GM23338 (cell line): Measurements from ENCODE around the gene CD63. TPM values are rescaled to one million over a fixed set of nuclear protein-coding genes. Genes with fewer than 3 reads are reported as not detected.
A peak's percentile ranks its signal among the peaks of the same experiment; 100 is the strongest.

Experiments used
- ATAC-seq: fragments of 200-7000 bp; cut with Tn5 transposase; 3 replicates; pipeline ENCODE4 v1.9.1; 2020
- DNase-seq: peaks from one replicate; pipeline ENCODE4 v3.0.0-alpha.2; 2015; ENCODE audit warnings: low spot score
- H2AFZ ChIP-seq: fragments of 200-600 bp; sonication (generic); 2 replicates; pipeline ENCODE4 v1.8.0; 2016; ENCODE audit warnings: antibody characterized with exemption, mild to moderate bottlenecking, moderate library complexity
- H3F3A ChIP-seq: fragments of 200-600 bp; sonication (generic); replicated peaks from 2 replicates; pipeline ENCODE4 v1.8.0; 2017; ENCODE audit warnings: antibody characterized with exemption, mixed run types, low read depth
- H3K27ac ChIP-seq: fragments of 200-600 bp; sonication (generic); 2 replicates; pipeline ENCODE4 v1.6.1; 2016; ENCODE audit warnings: low read depth
- H3K27me3 ChIP-seq: fragments of 200-600 bp; sonication (generic); 2 replicates; pipeline ENCODE4 v1.8.0; 2016; ENCODE audit warnings: mild to moderate bottlenecking, mixed run types, moderate library complexity; ENCODE audit not compliant: insufficient read depth
- H3K36me3 ChIP-seq: fragments of 200-600 bp; sonication (generic); 2 replicates; pipeline ENCODE4 v1.8.0; 2016; ENCODE audit warnings: mild to moderate bottlenecking; ENCODE audit not compliant: insufficient read depth
- H3K4me1 ChIP-seq: fragments of 200-600 bp; sonication (generic); 2 replicates; pipeline ENCODE4 v1.8.0; 2016; ENCODE audit warnings: mild to moderate bottlenecking, moderate library complexity; ENCODE audit not compliant: insufficient read depth
- H3K4me2 ChIP-seq: fragments of 200-600 bp; sonication (generic); 2 replicates; pipeline ENCODE4 v1.7.1; 2017; ENCODE audit warnings: mixed run types
- H3K4me3 ChIP-seq: fragments of 200-600 bp; sonication (generic); 2 replicates; pipeline ENCODE4 v1.6.1; 2016; ENCODE audit warnings: mixed run types
- H3K79me2 ChIP-seq: fragments of 200-600 bp; sonication (generic); replicated peaks from 2 replicates; pipeline ENCODE4 v1.8.0; 2017; ENCODE audit warnings: mild to moderate bottlenecking; ENCODE audit not compliant: insufficient read depth
- H3K9me2 ChIP-seq: fragments of 200-600 bp; sonication (generic); 2 replicates; pipeline ENCODE4 v1.8.0; 2017; ENCODE audit not compliant: insufficient read depth
- H4K20me1 ChIP-seq: fragments of 200-600 bp; sonication (generic); replicated peaks from 2 replicates; pipeline ENCODE4 v1.8.0; 2017; ENCODE audit warnings: mild to moderate bottlenecking; ENCODE audit not compliant: insufficient read depth
- H3K27ac Mint-ChIP-seq: 2 replicates; pipeline ENCODE4 v1.8.0; 2020; ENCODE audit warnings: inconsistent platforms, mild to moderate bottlenecking, moderate library complexity, mixed read lengths
- H3K27me3 Mint-ChIP-seq: 3 replicates; pipeline ENCODE4 v1.8.0; 2022; ENCODE audit warnings: low read depth, mild to moderate bottlenecking, moderate library complexity, mixed read lengths, inconsistent platforms; ENCODE audit not compliant: insufficient read depth, poor library complexity
- H3K36me3 Mint-ChIP-seq: 3 replicates; pipeline ENCODE4 v1.8.0; 2021; ENCODE audit warnings: low read depth, mild to moderate bottlenecking, inconsistent platforms, moderate library complexity, mixed read lengths
- H3K4me1 Mint-ChIP-seq: 3 replicates; pipeline ENCODE4 v1.8.0; 2020; ENCODE audit warnings: mild to moderate bottlenecking, inconsistent platforms, mixed read lengths
- H3K4me3 Mint-ChIP-seq: 3 replicates; pipeline ENCODE4 v1.8.0; 2021; ENCODE audit warnings: moderate library complexity, mild to moderate bottlenecking, inconsistent platforms, mixed read lengths
- H3K9me3 Mint-ChIP-seq: 3 replicates; pipeline ENCODE4 v1.8.0; 2020; ENCODE audit warnings: moderate library complexity, mild to moderate bottlenecking, inconsistent platforms, mixed read lengths
- CREB1 ChIP-seq: fragments of 250-450 bp; sonication (Bioruptor Pico); IDR thresholded peaks from 2 replicates; pipeline ENCODE4 v1.5.0; 2020; ENCODE audit warnings: low read depth, mild to moderate bottlenecking, moderate library complexity
- EZH2 ChIP-seq: fragments of 200-600 bp; sonication (generic); IDR thresholded peaks from one replicate; pipeline ENCODE4 v1.8.0; 2017; ENCODE audit warnings: antibody characterized with exemption, mild to moderate bottlenecking, low read depth; ENCODE audit not compliant: unreplicated experiment
- EZH2phosphoT487 ChIP-seq: fragments of 200-600 bp; sonication (generic); IDR thresholded peaks from one replicate; pipeline ENCODE4 v1.8.1; 2018; ENCODE audit warnings: antibody characterized with exemption; ENCODE audit not compliant: unreplicated experiment
- JUNB ChIP-seq: IDR thresholded peaks from one replicate; pipeline ENCODE4 v1.6.1; 2016; ENCODE audit warnings: antibody characterized with exemption; ENCODE audit not compliant: unreplicated experiment
- NANOG ChIP-seq: IDR thresholded peaks from 2 replicates; pipeline ENCODE4 v1.6.1; 2016; ENCODE audit warnings: antibody characterized with exemption, borderline replicate concordance
- POLR2AphosphoS5 ChIP-seq: IDR thresholded peaks from 2 replicates; pipeline ENCODE4 v1.6.1; 2016; ENCODE audit warnings: antibody characterized with exemption, low read depth
- STAT1 ChIP-seq: IDR thresholded peaks from one replicate; pipeline ENCODE4 v1.6.1; 2016; ENCODE audit warnings: antibody characterized with exemption; ENCODE audit not compliant: unreplicated experiment
- ZNF114 ChIP-seq: fragments of 250-450 bp; sonication (Bioruptor Pico); IDR thresholded peaks from 2 replicates; pipeline ENCODE4 v1.5.0; 2020; ENCODE audit warnings: mild to moderate bottlenecking, moderate library complexity
- ZNF331 ChIP-seq: fragments of 250-450 bp; sonication (Bioruptor Pico); IDR thresholded peaks from 2 replicates; pipeline ENCODE4 v1.5.0; 2020; ENCODE audit warnings: low read depth, mild to moderate bottlenecking, moderate library complexity
- polyA plus RNA-seq: library from polyadenylated mRNA; unstranded; fragments of >200 nt; fragmentation: Nextera tagmentation; extraction: Ambion mirVana; gene quantifications from 2 replicates; pipeline ENCODE4 v1.2.1, GENCODE V29; 2016
- total RNA-seq: library from RNA; depleted of rRNA; stranded (reverse); fragments of >200 nt; shearing (Covaris generic); gene quantifications from 2 replicates; pipeline ENCODE4 v1.2.3, GENCODE V29; 2014
- TF ChIP-seq, protein P1 (sequence below), 2 experiments: fragments of 200-600 bp in 1 of 2; sonication (generic) in 1 of 2; conservative IDR thresholded peaks; 2 replicates each; pipeline versions ENCODE4 v1.5.1 to v1.6.1; 2016 to 2017; ENCODE audit warnings: antibody characterized with exemption in 2 of 2, low read depth in 2 of 2, mild to moderate bottlenecking in 2 of 2, moderate library complexity in 1 of 2
- TF ChIP-seq, protein P2 (sequence below): fragments of 250-450 bp; sonication (Bioruptor Pico); IDR thresholded peaks from 2 replicates; pipeline ENCODE4 v1.5.0; 2020; ENCODE audit warnings: mild to moderate bottlenecking, moderate library complexity
- TF ChIP-seq, protein P3 (sequence below): IDR thresholded peaks from one replicate; pipeline ENCODE4 v1.6.1; 2018; ENCODE audit warnings: antibody characterized with exemption; ENCODE audit not compliant: unreplicated experiment
- TF ChIP-seq, protein P4 (sequence below): IDR thresholded peaks from 2 replicates; pipeline ENCODE4 v1.6.1; 2016; ENCODE audit warnings: antibody characterized with exemption

The CD63 gene
- total and polyA plus RNA-seq, 2 experiments from 2014 or later = 294 to 685 TPM

DNA sequence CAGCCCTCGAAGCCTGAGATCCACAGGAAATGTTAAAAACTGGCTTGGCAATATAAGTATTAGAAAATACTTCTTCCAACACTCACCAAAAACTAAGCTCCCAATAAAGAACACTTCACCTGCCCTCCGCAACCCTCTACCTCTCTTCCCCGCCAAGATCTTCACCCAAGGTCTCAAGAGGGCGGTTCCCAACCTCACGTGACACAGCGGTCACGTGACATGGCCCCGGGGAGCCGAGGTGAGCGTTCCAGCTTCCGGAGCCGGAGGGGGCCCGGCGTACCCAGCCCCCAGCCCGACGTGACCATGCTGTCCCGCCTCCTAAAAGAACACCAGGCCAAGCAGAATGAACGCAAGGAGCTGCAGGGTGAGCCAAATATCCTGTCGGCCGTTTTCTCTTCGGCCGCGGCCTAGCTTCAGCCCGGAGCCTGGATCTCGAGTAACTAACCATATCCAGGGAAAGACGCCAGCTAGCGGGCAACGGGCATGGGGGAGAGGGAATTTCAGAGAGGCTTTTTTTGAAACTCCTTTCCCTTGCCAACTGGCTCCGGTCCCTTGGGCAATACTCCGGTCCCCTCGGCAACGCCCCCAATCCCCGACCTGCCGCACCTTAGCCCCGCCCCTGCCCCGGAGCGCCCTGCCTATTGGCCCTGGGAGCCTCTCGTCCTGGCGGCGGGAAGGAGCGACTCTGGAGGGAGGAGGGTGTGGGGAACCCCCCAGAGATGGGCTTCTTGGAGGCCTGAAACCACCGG is 12.8 kb downstream of the CD63 start, which contains the start of gene BLOC1S1:
TSS of gene BLOC1S1 (plus strand) at position 214 of the 749 bp plus-strand sequence. CDS start at position 220, 6 bp downstream.
- peak within 1 kb of the TSS; percentile 97 for H3K27ac ChIP-seq
- Mint-ChIP-seq H3K4me1 (peaks cover 35% of the 10 kb centered on the region), H3K27me3 (peaks cover 24% of the 10 kb centered on the region), H3K9me3 (peaks cover 6% of the 10 kb centered on the region; the same call in 2 of the 3 replicates), H3K27ac (peak within 1 kb of the TSS; percentile 79), H3K4me3 (peak within 1 kb of the TSS; percentile 82), H3K36me3 (peaks cover 4% of the 10 kb centered on the region; the same call in 2 of the 3 replicates)
- H3K9me2 ChIP-seq = no peaks in the 10 kb centered on the region
- H3F3A ChIP-seq = peaks cover 16% of the 10 kb centered on the region; the same call in 1 of the 2 replicates
- TF ChIP-seq, protein P1, sequence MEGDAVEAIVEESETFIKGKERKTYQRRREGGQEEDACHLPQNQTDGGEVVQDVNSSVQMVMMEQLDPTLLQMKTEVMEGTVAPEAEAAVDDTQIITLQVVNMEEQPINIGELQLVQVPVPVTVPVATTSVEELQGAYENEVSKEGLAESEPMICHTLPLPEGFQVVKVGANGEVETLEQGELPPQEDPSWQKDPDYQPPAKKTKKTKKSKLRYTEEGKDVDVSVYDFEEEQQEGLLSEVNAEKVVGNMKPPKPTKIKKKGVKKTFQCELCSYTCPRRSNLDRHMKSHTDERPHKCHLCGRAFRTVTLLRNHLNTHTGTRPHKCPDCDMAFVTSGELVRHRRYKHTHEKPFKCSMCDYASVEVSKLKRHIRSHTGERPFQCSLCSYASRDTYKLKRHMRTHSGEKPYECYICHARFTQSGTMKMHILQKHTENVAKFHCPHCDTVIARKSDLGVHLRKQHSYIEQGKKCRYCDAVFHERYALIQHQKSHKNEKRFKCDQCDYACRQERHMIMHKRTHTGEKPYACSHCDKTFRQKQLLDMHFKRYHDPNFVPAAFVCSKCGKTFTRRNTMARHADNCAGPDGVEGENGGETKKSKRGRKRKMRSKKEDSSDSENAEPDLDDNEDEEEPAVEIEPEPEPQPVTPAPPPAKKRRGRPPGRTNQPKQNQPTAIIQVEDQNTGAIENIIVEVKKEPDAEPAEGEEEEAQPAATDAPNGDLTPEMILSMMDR (conservative IDR thresholded peaks at IDR 0.05; ENCODE audit: low read depth in 2 of 2) = no peak
- TF ChIP-seq ZNF114 (CRISPR knock-in tag) = no peak
- TF ChIP-seq, protein P2, sequence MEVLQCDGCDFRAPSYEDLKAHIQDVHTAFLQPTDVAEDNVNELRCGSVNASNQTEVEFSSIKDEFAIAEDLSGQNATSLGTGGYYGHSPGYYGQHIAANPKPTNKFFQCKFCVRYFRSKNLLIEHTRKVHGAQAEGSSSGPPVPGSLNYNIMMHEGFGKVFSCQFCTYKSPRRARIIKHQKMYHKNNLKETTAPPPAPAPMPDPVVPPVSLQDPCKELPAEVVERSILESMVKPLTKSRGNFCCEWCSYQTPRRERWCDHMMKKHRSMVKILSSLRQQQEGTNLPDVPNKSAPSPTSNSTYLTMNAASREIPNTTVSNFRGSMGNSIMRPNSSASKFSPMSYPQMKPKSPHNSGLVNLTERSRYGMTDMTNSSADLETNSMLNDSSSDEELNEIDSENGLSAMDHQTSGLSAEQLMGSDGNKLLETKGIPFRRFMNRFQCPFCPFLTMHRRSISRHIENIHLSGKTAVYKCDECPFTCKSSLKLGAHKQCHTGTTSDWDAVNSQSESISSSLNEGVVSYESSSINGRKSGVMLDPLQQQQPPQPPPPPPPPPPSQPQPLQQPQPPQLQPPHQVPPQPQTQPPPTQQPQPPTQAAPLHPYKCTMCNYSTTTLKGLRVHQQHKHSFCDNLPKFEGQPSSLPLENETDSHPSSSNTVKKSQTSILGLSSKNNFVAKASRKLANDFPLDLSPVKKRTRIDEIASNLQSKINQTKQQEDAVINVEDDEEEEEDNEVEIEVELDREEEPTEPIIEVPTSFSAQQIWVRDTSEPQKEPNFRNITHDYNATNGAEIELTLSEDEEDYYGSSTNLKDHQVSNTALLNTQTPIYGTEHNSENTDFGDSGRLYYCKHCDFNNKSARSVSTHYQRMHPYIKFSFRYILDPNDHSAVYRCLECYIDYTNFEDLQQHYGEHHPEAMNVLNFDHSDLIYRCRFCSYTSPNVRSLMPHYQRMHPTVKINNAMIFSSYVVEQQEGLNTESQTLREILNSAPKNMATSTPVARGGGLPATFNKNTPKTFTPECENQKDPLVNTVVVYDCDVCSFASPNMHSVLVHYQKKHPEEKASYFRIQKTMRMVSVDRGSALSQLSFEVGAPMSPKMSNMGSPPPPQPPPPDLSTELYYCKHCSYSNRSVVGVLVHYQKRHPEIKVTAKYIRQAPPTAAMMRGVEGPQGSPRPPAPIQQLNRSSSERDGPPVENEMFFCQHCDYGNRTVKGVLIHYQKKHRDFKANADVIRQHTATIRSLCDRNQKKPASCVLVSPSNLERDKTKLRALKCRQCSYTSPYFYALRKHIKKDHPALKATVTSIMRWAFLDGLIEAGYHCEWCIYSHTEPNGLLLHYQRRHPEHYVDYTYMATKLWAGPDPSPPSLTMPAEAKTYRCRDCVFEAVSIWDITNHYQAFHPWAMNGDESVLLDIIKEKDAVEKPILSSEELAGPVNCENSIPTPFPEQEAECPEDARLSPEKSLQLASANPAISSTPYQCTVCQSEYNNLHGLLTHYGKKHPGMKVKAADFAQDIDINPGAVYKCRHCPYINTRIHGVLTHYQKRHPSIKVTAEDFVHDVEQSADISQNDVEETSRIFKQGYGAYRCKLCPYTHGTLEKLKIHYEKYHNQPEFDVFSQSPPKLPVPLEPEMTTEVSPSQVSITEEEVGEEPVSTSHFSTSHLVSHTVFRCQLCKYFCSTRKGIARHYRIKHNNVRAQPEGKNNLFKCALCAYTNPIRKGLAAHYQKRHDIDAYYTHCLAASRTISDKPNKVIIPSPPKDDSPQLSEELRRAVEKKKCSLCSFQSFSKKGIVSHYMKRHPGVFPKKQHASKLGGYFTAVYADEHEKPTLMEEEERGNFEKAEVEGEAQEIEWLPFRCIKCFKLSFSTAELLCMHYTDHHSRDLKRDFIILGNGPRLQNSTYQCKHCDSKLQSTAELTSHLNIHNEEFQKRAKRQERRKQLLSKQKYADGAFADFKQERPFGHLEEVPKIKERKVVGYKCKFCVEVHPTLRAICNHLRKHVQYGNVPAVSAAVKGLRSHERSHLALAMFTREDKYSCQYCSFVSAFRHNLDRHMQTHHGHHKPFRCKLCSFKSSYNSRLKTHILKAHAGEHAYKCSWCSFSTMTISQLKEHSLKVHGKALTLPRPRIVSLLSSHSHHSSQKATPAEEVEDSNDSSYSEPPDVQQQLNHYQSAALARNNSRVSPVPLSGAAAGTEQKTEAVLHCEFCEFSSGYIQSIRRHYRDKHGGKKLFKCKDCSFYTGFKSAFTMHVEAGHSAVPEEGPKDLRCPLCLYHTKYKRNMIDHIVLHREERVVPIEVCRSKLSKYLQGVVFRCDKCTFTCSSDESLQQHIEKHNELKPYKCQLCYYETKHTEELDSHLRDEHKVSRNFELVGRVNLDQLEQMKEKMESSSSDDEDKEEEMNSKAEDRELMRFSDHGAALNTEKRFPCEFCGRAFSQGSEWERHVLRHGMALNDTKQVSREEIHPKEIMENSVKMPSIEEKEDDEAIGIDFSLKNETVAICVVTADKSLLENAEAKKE (CRISPR knock-in tag) = no peak
- TF ChIP-seq ZNF331 (CRISPR knock-in tag) = no peak
- no peak for TF ChIP-seq NANOG
- no peak for TF ChIP-seq EZH2phosphoT487
- peak; percentile 65; the same call in 1 of the 2 replicates for TF ChIP-seq CREB1 (CRISPR knock-in tag)
- no peak for TF ChIP-seq EZH2
- peak; percentile 55 for TF ChIP-seq POLR2AphosphoS5
- no peak for TF ChIP-seq JUNB
- TF ChIP-seq STAT1 = no peak
- TF ChIP-seq, protein P3, sequence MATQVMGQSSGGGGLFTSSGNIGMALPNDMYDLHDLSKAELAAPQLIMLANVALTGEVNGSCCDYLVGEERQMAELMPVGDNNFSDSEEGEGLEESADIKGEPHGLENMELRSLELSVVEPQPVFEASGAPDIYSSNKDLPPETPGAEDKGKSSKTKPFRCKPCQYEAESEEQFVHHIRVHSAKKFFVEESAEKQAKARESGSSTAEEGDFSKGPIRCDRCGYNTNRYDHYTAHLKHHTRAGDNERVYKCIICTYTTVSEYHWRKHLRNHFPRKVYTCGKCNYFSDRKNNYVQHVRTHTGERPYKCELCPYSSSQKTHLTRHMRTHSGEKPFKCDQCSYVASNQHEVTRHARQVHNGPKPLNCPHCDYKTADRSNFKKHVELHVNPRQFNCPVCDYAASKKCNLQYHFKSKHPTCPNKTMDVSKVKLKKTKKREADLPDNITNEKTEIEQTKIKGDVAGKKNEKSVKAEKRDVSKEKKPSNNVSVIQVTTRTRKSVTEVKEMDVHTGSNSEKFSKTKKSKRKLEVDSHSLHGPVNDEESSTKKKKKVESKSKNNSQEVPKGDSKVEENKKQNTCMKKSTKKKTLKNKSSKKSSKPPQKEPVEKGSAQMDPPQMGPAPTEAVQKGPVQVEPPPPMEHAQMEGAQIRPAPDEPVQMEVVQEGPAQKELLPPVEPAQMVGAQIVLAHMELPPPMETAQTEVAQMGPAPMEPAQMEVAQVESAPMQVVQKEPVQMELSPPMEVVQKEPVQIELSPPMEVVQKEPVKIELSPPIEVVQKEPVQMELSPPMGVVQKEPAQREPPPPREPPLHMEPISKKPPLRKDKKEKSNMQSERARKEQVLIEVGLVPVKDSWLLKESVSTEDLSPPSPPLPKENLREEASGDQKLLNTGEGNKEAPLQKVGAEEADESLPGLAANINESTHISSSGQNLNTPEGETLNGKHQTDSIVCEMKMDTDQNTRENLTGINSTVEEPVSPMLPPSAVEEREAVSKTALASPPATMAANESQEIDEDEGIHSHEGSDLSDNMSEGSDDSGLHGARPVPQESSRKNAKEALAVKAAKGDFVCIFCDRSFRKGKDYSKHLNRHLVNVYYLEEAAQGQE = no peak
- TF ChIP-seq, protein P4, sequence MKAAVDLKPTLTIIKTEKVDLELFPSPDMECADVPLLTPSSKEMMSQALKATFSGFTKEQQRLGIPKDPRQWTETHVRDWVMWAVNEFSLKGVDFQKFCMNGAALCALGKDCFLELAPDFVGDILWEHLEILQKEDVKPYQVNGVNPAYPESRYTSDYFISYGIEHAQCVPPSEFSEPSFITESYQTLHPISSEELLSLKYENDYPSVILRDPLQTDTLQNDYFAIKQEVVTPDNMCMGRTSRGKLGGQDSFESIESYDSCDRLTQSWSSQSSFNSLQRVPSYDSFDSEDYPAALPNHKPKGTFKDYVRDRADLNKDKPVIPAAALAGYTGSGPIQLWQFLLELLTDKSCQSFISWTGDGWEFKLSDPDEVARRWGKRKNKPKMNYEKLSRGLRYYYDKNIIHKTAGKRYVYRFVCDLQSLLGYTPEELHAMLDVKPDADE = peak; percentile 72; the same call in 1 of the 2 replicates
- ATAC-seq (peak; percentile 90), DNase-seq (peak; percentile 96)
- peak within 1 kb of the TSS; percentile 98 for H3K4me2 ChIP-seq
- no peaks in the 10 kb centered on the region for H3K36me3 ChIP-seq
- H4K20me1 ChIP-seq = no peaks in the 10 kb centered on the region
- peaks cover 8% of the 10 kb centered on the region; the same call in 1 of the 2 replicates for H3K27me3 ChIP-seq
- peak within 1 kb of the TSS; percentile 98 for H2AFZ ChIP-seq
- peaks cover 10% of the 10 kb centered on the region; the same call in 1 of the 2 replicates for H3K79me2 ChIP-seq
- peak within 1 kb of the TSS; percentile 94 for H3K4me3 ChIP-seq
- peaks cover 37% of the 10 kb centered on the region for H3K4me1 ChIP-seq
